Activated CD4-positive, alpha-beta T cell treated with anti-CD3 and anti-CD28 coated beads, Interleukin-2, amount 50 U/mL, for 4 hours (primary cell): ENCODE data around the gene CECR2.
A peak's percentile ranks its signal among the peaks of the same experiment; 100 is the strongest.

Source experiments
- DNase-seq, 2 experiments: peaks; one replicate each; pipeline ENCODE4 v3.0.0-alpha.2; 2020

CECR2 gene

GRCh38 chr22:17369439-17370025 lies at the start of gene CECR2:
CECR2 (plus strand) TSS chr22:17369460; CDS start chr22:17369784, 324 bp downstream.
- DNase-seq = peak; percentile 3 to 11

GRCh38 chr22:17319546-17319945 lies 49.7 kb upstream of the CECR2 start:
- DNase-seq = no peak

- DNase-seq = no peak
Measured at GRCh38 chr22:17322511-17322910, 46.7 kb upstream of the CECR2 start.

- no peak for DNase-seq
Measured at GRCh38 chr22:17331690-17332089, 37.6 kb upstream of the CECR2 start.

GRCh38 chr22:17332109-17332800 lies 37.0 kb upstream of the CECR2 start:
- DNase-seq = no peak

- DNase-seq = no peak
Measured at GRCh38 chr22:17334059-17334458, 35.2 kb upstream of the CECR2 start.

GRCh38 chr22:17334983-17335382 lies 34.3 kb upstream of the CECR2 start:
- DNase-seq = no peak

- DNase-seq = no peak
Measured at GRCh38 chr22:17336061-17336460, 33.2 kb upstream of the CECR2 start.

- DNase-seq = no peak
Measured at GRCh38 chr22:17337639-17338038, 31.6 kb upstream of the CECR2 start.

GRCh38 chr22:17339095-17339693 lies 30.1 kb upstream of the CECR2 start:
- no peak for DNase-seq

- no peak for DNase-seq
Measured at GRCh38 chr22:17342361-17342760, 26.9 kb upstream of the CECR2 start.

- no peak for DNase-seq
Measured at GRCh38 chr22:17343766-17344165, 25.5 kb upstream of the CECR2 start.

GRCh38 chr22:17346578-17346977 lies 22.7 kb upstream of the CECR2 start:
- no peak for DNase-seq

- DNase-seq = no peak
Measured at GRCh38 chr22:17347724-17348123, 21.5 kb upstream of the CECR2 start.

- no peak for DNase-seq
Measured at GRCh38 chr22:17348464-17349103, 20.7 kb upstream of the CECR2 start.

- DNase-seq = no peak
Measured at GRCh38 chr22:17349172-17349571, 20.1 kb upstream of the CECR2 start.

GRCh38 chr22:17350292-17350691 lies 19.0 kb upstream of the CECR2 start:
- no peak for DNase-seq

- DNase-seq = no peak
Measured at GRCh38 chr22:17352798-17353197, 16.5 kb upstream of the CECR2 start.

- no peak for DNase-seq
Measured at GRCh38 chr22:17357688-17358087, 11.6 kb upstream of the CECR2 start.

GRCh38 chr22:17358415-17358814 lies 10.8 kb upstream of the CECR2 start:
- DNase-seq = no peak

GRCh38 chr22:17359501-17359900 lies 9.8 kb upstream of the CECR2 start:
- no peak for DNase-seq

GRCh38 chr22:17366329-17366728 lies 2.9 kb upstream of the CECR2 start:
- DNase-seq = no peak

GRCh38 chr22:17366830-17367229 lies 2.4 kb upstream of the CECR2 start:
- peak in 1 of 2 experiments; percentile 2 for DNase-seq

GRCh38 chr22:17368144-17368543 lies 1.1 kb upstream of the CECR2 start:
- no peak for DNase-seq
